Measurements from ENCODE around the gene POLE. TPM values are rescaled to one million over a fixed set of nuclear protein-coding genes. Genes with fewer than 3 reads are reported as not detected.
A peak's percentile ranks its signal among the peaks of the same experiment; 100 is the strongest.

Gene POLE
- total and polyA plus RNA-seq, 11 donors: 5.3 to 18.6 (median 9.8) TPM

- Histone ChIP-seq H3K4me1 (no peaks in the 10 kb centered on the region), H3K27ac (no peak overlapping the region), H3K27me3 (no peaks in the 10 kb centered on the region), H3K4me3 (no peak overlapping the region), H3K36me3 (peaks cover 0 to 87% (median 74%) of the 10 kb centered on the region in 9 donors), H3K9me3 (no peaks in the 10 kb centered on the region)
- ATAC-seq (no peak), DNase-seq (no peak)
- TF ChIP-seq CTCF (IDR thresholded peaks at IDR 0.05): no peak
- TF ChIP-seq POLR2A (IDR thresholded peaks at IDR 0.05): no peak
- intact Hi-C loops (cut with DNase I): no loop called here
- 72 to 86% (median 81%) methylated on average over 9 of the region's 9 CpGs for WGBS, 4 donors
These were observed 35.6 kb downstream of the POLE start for GRCh38 chr12:132651444-132652100.

GRCh38 chr12:132649226-132649945 is 37.8 kb downstream of the POLE start:
- Histone ChIP-seq H3K4me3 (no peak overlapping the region), H3K9me3 (no peaks in the 10 kb centered on the region), H3K27ac (no peak overlapping the region), H3K4me1 (no peaks in the 10 kb centered on the region), H3K36me3 (peaks cover 0 to 79% (median 61%) of the 10 kb centered on the region in 9 donors), H3K27me3 (no peaks in the 10 kb centered on the region)
- no peak for ATAC-seq
- WGBS, 4 donors: 94 to 96% (median 94%) methylated on average over 22 to 27 of the region's 27 CpGs
- intact Hi-C loops (cut with DNase I): no loop called here
- no peak for DNase-seq
- TF ChIP-seq CTCF (IDR thresholded peaks at IDR 0.05): no peak
- no peak for TF ChIP-seq POLR2A (IDR thresholded peaks at IDR 0.05)

- 93 to 98% (median 95%) methylated on average over 24 of the region's 24 CpGs for WGBS, 4 donors
- TF ChIP-seq CTCF (IDR thresholded peaks at IDR 0.05): no peak
- no peak for TF ChIP-seq POLR2A (IDR thresholded peaks at IDR 0.05)
- intact Hi-C loops (cut with DNase I): no loop called here
- H3K4me3 ChIP-seq: no peak overlapping the region
- H3K4me1 ChIP-seq: no peaks in the 10 kb centered on the region
- no peaks in the 10 kb centered on the region for H3K27me3 ChIP-seq
- peaks cover 0 to 75% (median 56%) of the 10 kb centered on the region in 9 donors for H3K36me3 ChIP-seq
- no peak for DNase-seq
- H3K27ac ChIP-seq: no peak overlapping the region
- no peaks in the 10 kb centered on the region for H3K9me3 ChIP-seq
- peak in 1 of 4 donors; percentile 11 for ATAC-seq
These were observed 38.4 kb downstream of the POLE start for GRCh38 chr12:132648616-132649225.

GRCh38 chr12:132647858-132648257 is 39.3 kb downstream of the POLE start:
- Histone ChIP-seq H3K27me3 (no peaks in the 10 kb centered on the region), H3K4me3 (no peak overlapping the region), H3K4me1 (no peaks in the 10 kb centered on the region), H3K9me3 (no peaks in the 10 kb centered on the region), H3K36me3 (peaks cover 0 to 75% (median 54%) of the 10 kb centered on the region in 9 donors), H3K27ac (no peak overlapping the region)
- TF ChIP-seq CTCF (IDR thresholded peaks at IDR 0.05): no peak
- no peak for TF ChIP-seq POLR2A (IDR thresholded peaks at IDR 0.05)
- intact Hi-C loops (cut with DNase I): no loop called here
- WGBS, 4 donors: 95 to 97% (median 96%) methylated on average over 10 of the region's 10 CpGs
- ATAC-seq: no peak
- DNase-seq: no peak

Data from heart left ventricle (tissue), 16 donors.